Endothelial cell (in vitro differentiated cells): ENCODE measurements around the gene NCK2. TPM values are rescaled to one million over a fixed set of nuclear protein-coding genes. Genes with fewer than 3 reads are reported as not detected.

Experiments used
- DNase-seq: peaks from one replicate; pipeline ENCODE4 v3.0.0; 2021; ENCODE audit warnings: low spot score
- H3K27ac Mint-ChIP-seq: one replicate; pipeline ENCODE4 v1.8.0; 2021; ENCODE audit warnings: mixed read lengths, inconsistent platforms; ENCODE audit not compliant: unreplicated experiment
- H3K27me3 Mint-ChIP-seq: one replicate; pipeline ENCODE4 v1.8.0; 2021; ENCODE audit warnings: mild to moderate bottlenecking, moderate library complexity, mixed read lengths, inconsistent platforms; ENCODE audit not compliant: unreplicated experiment
- H3K36me3 Mint-ChIP-seq: one replicate; pipeline ENCODE4 v1.8.0; 2021; ENCODE audit warnings: mild to moderate bottlenecking, low read depth, mixed read lengths, inconsistent platforms; ENCODE audit not compliant: unreplicated experiment
- H3K4me1 Mint-ChIP-seq: one replicate; pipeline ENCODE4 v1.8.0; 2021; ENCODE audit warnings: mild to moderate bottlenecking, mixed read lengths, inconsistent platforms; ENCODE audit not compliant: unreplicated experiment
- H3K4me3 Mint-ChIP-seq: one replicate; pipeline ENCODE4 v1.8.0; 2021; ENCODE audit warnings: mild to moderate bottlenecking, mixed read lengths, inconsistent platforms; ENCODE audit not compliant: unreplicated experiment
- H3K9me3 Mint-ChIP-seq: one replicate; pipeline ENCODE4 v1.8.0; 2021; ENCODE audit warnings: mixed read lengths, inconsistent platforms; ENCODE audit not compliant: unreplicated experiment
- CTCF ChIP-seq: fragments of 200-600 bp; sonication (generic); IDR thresholded peaks from one replicate; pipeline ENCODE4 v1.5.0; 2021; ENCODE audit warnings: antibody characterized with exemption; ENCODE audit not compliant: unreplicated experiment
- total RNA-seq: library from RNA; stranded (reverse); fragmentation: NEBNext Ultra II Directional; extraction: Animal tissue kit (Norgen Biotek cat#: 25700); gene quantifications from one replicate; pipeline ENCODE4 v1.2.1, GENCODE V29; 2021; ENCODE audit not compliant: unreplicated experiment

Gene NCK2
- total RNA-seq, 1 donor from 2014 or later = 93.7 TPM

GRCh38 chr2:105734762-105735538 lies 9.8 kb upstream of the NCK2 start:
- H3K9me3 Mint-ChIP-seq = no peaks in the 10 kb centered on the region
- no peak for TF ChIP-seq CTCF
- no peak for DNase-seq
- peaks cover 7% of the 10 kb centered on the region for H3K27me3 Mint-ChIP-seq
- H3K4me3 Mint-ChIP-seq = no peak overlapping the region
- H3K27ac Mint-ChIP-seq = no peak overlapping the region
- no peaks in the 10 kb centered on the region for H3K36me3 Mint-ChIP-seq
- peaks cover 24% of the 10 kb centered on the region for H3K4me1 Mint-ChIP-seq

GRCh38 chr2:105736145-105736544 lies 8.6 kb upstream of the NCK2 start:
- DNase-seq = no peak
- TF ChIP-seq CTCF = no peak
- H3K9me3 Mint-ChIP-seq = no peaks in the 10 kb centered on the region
- H3K4me3 Mint-ChIP-seq = no peak overlapping the region
- peaks cover 7% of the 10 kb centered on the region for H3K27me3 Mint-ChIP-seq
- peaks cover 30% of the 10 kb centered on the region for H3K4me1 Mint-ChIP-seq
- H3K27ac Mint-ChIP-seq = no peak overlapping the region
- H3K36me3 Mint-ChIP-seq = no peaks in the 10 kb centered on the region

- H3K27me3 Mint-ChIP-seq = peaks cover 5% of the 10 kb centered on the region
- TF ChIP-seq CTCF = no peak
- no peak for DNase-seq
- H3K9me3 Mint-ChIP-seq = no peaks in the 10 kb centered on the region
- peaks cover 31% of the 10 kb centered on the region for H3K4me1 Mint-ChIP-seq
- H3K36me3 Mint-ChIP-seq = no peaks in the 10 kb centered on the region
- H3K27ac Mint-ChIP-seq = no peak overlapping the region
- H3K4me3 Mint-ChIP-seq = no peak overlapping the region
Observed at GRCh38 chr2:105737980-105738657, 6.6 kb upstream of the NCK2 start.

GRCh38 chr2:105738658-105739241 lies 6.0 kb upstream of the NCK2 start:
- no peak for DNase-seq
- H3K36me3 Mint-ChIP-seq = no peaks in the 10 kb centered on the region
- no peak for TF ChIP-seq CTCF
- H3K4me1 Mint-ChIP-seq = peaks cover 36% of the 10 kb centered on the region
- peaks cover 5% of the 10 kb centered on the region for H3K27me3 Mint-ChIP-seq
- no peak overlapping the region for H3K27ac Mint-ChIP-seq
- H3K9me3 Mint-ChIP-seq = no peaks in the 10 kb centered on the region
- no peak overlapping the region for H3K4me3 Mint-ChIP-seq

GRCh38 chr2:105739426-105739825 lies 5.3 kb upstream of the NCK2 start:
- Mint-ChIP-seq H3K4me3 (no peak overlapping the region), H3K4me1 (peaks cover 42% of the 10 kb centered on the region), H3K27me3 (peaks cover 12% of the 10 kb centered on the region), H3K9me3 (no peaks in the 10 kb centered on the region), H3K27ac (no peak overlapping the region), H3K36me3 (peaks cover 4% of the 10 kb centered on the region)
- no peak for TF ChIP-seq CTCF
- no peak for DNase-seq
